ENCODE measurements around the gene FOXD2.
A peak's percentile ranks its signal among the peaks of the same experiment; 100 is the strongest.

The FOXD2 gene

DNA sequence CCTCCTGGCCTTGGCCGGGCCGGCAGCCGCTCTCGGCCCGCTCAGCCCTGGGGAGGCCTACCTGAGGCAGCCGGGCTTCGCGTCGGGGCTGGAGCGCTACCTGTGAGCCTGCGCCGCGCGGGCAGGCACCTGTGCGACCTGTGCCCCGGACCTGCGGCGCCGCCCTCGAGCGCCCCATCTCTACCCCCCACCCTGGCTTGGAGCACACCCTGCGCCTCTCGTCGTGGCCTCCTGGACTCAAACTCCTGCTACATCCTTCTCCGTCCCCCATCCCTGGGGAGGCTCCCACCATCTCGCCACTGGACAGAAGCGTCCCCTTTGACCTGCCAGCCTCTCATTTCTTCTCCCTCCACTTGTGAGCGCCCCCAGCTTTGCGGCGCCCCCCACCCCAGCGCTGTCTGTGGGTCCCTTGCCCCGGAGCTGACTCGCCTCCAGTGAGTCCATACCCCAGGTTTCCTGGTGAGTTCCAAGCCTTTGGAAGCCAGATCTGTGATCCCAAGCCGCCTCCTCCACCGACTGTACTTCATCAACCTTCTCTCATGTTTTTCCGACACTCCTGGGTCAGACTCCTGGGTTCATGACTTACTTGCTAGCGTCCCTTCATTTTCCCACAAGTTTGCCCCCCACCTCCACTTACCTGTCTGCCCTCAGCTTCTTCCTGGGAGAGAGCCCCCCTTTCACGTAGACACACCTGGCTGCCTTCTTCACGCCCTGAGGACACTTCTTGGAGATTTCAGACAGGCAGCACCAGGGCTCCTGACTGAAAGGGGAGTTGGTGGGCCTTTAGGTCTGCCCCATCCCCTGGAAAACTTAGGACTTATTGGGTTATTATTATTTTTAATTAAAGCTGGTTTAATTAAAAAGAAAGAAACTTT is 20.4 kb upstream of the FOXD2 start:
- no peak for DNase-seq (ENCODE audit: low read depth)

DNA sequence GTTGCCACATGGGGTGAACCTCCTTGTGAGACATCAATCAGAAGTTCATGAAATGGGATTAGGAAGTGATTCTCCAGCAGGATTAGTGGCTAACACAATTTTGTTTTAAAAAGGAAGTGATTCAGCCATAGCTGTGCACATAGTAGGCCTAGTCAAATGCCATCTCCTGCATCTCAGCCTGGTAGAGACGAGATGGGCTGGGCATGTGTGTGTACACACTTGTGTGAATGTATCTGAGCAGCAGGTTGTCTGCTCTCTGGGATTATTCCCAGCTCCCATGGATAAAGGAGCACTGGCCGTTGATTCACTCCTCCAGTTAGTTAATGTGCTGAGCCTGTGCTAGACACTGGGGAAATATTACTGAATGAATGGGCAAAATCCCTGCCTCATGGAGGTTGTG is 19.7 kb upstream of the FOXD2 start:
- no peak for DNase-seq (ENCODE audit: low read depth)

DNA sequence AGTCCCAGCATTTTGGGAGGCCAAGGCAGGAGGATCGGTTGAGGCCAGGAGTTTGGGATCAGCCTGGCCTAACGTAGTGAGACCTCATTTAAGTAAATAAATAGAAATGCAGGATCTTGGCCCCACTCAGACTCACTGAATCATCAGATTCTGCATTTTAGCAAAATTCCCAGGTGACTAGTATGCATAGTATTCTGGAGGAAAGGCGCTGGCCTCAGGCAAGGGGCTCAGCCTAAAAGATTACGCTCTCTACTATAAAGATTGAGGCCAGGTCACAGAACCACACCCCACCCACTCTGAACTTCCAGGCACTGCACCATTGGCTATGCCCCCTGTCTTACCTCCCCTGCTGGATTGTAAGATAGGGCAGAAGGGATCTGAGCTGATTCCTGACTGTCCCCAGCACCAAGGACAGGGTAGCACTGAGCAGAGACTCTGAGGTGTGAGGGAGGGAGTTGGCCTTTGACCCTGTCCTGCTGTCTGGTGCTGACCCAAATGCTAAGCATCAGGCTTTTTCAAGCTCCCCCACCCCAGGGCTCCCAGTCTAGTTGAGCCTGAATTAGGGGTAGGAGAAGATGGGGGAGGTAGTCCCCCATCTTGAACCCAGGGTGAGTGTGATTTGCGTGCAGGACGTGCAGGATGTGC is 19.0 kb upstream of the FOXD2 start:
- no peak for DNase-seq (ENCODE audit: low read depth)

DNA sequence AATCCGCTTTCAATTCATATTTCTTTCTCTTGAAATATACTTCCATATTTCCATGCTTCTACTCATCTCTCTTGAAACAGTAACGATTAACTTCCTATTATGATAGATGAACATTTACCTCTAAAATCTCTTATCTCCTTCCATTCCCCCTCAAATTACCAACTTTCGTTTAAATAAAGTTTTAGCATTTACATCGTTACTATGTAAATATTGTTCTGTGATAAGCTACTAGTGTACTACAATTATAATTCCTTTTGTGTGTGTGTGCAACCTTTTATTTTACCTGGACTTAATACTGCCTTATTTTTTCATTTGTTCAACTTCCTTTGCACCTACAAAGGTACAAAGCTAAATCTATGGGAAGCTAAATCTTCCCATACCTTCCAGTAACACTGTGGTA is 17.3 kb upstream of the FOXD2 start:
- DNase-seq (ENCODE audit: low read depth): no peak

DNA sequence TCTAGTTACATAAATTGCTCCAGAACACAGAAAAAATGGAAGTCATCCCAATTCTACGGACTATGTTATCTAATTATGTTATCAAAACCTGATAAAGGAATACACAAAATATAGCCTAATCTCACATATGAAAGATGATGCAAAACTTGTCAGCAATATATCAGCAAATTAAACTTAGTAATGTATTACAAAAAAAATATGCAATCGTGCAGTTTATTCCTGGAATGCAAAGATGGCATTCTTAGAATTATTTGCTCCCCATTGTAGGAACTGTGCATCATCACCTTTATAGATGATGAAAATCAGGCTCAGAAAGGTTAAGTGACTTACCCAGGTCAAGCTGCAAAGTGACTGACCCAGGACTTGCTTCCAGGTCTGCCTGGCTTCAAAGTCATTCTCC is 14.0 kb upstream of the FOXD2 start:
- DNase-seq (ENCODE audit: low read depth): no peak

DNA sequence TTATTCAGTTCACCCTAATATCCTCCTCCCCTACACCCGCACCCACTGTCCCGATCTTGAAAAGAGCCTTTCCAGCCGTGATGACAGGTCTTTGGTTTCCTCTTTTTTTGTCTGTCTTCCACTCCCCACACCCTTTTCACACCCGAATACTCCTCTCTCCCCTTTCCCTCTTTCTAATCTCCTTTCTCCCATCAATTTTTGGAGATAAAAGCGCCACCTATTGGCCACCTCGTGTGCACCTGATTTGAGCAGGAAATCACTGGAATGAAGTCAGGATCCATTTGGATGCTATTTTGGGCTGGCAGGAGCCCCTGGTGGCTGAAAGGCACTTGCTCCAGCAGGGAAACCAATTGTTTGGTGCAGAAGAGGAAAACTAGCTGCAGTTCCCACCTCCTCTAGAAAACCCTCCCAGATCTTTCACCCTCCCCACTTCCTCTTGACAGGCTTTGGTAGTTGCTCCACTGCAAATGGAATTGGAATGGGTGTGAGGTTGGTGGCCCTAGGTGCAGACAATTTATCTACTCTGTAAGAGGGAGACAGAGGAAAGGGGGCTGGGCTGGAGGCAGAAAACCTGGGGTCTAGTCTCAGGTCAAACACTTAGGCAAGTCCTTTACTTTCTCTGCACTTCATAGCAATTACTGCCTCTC is 13.4 kb upstream of the FOXD2 start:
- no peak for DNase-seq (ENCODE audit: low read depth)

DNA sequence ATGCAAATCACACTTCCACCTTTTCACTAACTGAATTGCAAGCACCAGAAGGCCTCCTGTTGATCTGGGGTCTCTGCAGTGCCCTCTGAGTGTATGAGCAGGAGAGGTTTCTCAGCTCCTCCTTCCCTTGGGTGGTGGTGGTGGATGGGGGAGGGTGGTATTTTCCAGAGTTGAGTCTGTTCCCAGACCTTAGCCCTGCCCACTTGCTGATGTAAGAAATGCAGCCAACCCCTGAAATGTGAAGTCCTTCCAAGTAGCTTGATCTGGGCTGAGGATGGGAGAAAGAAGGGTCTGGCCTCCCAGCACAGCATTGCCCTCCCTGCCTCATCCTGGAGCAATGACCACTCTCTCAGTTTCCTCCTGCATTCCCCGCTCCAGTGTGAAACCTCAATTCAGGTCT is 6.3 kb upstream of the FOXD2 start:
- no peak for DNase-seq (ENCODE audit: low read depth)

DNA sequence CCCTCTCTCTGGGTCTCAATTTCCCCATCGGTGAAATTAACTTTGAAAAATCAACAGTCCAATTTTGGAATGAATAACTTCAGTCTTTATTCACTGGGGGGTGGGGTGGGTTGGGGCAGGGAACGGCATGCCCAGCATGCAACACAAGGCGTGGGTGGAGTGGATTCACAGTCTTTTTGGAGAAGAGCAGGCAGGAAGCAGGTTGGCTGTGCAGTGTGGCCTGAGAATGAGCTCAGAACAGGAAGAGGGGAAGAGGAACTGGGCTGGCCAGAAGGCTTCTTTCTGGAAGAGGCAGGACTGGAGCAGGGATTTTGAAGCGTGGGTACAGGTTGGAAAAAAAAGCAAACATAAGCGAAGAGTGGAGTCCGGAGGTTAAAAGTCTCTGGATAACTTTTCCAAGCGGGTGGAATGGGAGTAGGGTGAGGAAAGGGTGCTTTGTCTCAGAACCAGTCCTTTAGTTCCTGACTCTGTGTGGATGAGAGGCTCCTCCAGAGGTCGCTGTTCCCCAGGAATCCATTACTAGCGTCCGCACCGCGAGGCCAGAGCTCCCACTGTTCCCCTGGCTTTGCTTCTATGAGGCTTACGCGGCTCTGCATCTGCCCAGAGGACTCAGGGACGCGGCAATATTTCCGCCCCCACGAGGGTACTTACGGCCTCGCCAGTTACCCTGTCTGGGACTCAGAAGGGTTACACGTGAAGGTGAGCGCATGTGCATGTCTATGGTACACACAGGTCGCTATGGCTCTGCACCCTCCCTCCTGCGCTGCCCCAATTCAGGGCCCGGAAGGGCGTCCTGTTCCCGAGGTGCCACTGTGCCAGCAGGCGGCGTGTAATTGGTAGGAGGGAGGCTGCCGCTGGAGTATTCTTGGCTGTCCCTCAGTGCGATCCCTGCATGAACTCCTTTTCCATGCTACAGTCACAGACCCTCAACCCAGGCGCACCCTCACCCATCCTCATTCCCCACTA is 5.5 kb upstream of the FOXD2 start:
- DNase-seq (ENCODE audit: low read depth): no peak

DNA sequence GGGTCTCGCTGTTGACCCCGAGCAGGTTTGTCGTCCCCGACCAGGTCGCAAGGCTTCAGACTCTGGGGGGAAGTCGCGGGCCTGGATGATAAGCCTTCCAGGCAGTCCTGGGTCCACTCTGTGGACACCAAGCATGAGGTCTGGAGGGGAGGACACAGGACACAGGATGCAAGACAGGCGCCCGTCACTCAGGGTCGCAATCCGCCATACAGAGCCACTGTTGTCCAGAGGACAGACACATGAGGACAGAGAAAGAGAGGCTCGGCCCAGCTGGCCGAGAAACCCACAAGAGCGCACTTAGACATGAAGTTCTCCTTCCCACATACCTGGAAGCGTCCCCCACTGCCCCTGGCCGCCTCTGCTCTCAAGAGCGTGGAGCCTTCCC is 4.8 kb upstream of the FOXD2 start:
- no peak for DNase-seq (ENCODE audit: low read depth)

DNA sequence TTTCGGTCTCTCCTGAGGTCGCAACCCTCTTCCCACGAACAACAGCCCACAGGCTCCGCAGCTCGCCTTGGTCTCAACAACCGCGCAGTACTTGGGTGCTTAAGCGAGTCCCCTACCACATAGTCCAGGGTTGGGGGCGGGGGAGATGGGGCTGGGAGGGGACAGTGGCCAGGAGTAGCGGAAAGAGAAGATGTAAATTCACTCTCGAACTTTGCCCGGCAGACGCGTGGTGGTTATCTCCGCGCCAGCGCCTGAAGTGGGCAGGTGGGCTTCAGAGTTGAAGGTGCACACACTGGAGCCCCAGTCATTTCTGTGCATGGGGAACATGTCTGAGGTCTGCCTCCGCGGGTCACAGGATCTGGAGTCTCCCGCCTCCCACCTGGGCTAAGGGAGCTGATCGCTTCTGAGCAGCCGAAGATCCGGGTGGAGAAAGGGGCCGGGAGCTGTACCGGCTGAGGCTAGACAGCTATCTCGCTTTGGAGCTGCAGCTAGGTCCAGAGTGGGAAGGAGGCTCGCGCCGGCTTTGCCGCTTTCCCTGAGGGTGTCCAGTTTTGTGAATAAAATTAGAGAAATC is 4.3 kb upstream of the FOXD2 start:
- no peak for DNase-seq (ENCODE audit: low read depth)

DNA sequence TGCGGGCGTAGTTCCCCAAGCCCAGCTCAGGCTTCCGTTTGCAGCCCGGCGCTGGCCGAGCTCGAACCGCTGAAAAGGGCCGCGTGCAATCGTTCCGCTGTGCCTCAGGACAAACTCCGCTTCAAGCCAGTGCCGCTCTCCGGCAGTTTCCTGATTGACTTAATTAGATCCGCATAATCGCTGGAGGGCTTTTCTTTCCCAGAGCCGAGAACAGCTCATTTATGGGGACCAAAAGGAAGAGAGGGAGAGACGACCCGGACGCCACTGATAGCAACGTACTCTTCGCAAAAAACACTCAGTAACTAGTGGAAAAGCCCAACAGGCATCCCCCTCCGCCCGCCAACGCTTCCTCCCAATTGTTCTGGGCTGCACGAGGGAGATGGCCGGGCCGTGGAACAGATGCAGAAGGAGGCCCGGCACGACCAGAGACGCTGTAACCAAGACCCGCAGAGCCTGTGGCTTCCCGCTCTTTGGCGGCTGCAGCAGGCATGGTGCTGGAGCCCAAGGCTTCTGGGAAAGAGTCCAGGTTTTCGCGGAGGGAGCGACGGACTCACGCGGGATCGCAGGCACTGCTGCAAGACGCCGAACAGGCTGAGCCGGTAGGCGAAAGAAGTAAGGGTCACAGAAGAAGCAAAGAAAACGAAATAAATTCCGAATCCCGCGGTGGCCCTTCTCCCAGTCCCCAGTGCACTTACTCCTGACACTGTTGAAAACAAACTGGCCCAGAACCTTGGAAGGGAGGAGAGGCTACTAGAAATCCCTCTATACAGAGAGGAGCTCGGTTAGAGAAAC is 3.6 kb upstream of the FOXD2 start:
- no peak for DNase-seq (ENCODE audit: low read depth)

DNA sequence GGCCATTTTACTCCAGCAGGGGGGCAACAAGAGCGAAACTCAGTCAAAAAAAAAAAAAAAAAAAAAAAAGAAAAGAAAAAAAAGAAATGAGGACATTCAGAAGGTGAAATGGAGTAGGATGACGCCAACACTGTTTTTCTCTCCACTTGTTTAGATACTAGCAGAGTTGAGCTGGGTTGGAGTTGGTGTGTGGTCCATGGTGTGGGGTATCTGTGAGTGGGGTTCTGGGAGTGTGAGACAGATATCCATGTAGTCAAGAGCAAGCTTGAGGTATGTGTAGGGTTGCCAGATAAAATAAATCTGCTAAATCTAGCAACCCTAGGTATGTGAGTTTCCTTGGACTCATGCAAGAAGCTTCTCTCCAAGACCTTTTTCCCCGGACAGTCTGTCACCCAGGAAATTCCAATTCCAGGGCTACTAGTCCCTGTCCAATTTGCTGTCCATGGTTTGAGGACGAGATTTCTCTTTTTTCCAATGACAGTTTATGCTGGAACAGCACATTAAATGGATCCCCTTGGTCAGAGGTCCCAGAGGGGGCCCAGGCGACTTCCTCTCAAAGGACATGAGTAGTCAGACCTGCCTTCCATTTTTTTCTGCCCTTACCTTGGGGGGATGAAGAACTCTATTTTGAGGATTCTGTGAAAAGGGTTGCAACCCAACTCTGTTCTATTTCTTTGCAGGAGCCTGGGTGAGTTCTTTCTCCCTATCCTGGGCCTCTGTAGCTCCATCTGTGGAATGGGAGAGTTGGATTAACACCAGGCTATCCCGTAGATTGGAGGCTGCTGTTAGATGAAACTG is 2.1 kb upstream of the FOXD2 start:
- DNase-seq (ENCODE audit: low read depth): no peak

DNA sequence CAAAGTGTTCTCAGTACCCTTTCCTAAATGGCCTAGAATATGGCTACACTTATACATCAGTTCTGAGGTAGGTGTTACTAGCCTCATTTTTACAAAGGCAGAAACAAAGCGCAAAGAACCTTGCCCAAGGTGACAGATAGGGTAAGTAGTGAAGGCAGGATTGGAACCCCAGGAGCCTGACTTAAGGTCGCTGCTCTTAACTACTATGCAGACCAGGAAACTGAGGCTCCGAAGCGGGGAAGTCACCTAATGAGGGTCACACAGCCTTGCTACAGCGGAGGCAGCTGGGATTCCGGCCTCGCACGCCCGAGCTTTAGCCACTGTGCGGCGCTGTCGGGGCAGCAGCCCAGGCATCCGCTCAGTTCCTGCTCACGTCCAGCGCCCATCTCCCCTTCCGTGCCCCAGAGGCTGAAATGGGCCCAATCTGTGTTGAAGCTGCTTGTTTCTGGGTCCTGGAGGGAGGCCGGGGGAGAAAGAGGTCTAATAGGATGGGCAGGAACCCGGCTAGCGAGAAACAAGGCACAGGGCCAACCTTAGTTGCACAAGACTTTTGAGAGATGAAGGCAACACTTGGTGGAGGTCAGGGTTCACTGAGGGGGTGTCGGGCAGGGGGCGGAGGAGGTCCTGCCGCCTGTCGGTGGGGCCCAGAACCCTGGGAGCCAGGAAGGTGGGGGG is 1.4 kb upstream of the FOXD2 start:
- peak; percentile 53 for DNase-seq (ENCODE audit: low read depth)

DNA sequence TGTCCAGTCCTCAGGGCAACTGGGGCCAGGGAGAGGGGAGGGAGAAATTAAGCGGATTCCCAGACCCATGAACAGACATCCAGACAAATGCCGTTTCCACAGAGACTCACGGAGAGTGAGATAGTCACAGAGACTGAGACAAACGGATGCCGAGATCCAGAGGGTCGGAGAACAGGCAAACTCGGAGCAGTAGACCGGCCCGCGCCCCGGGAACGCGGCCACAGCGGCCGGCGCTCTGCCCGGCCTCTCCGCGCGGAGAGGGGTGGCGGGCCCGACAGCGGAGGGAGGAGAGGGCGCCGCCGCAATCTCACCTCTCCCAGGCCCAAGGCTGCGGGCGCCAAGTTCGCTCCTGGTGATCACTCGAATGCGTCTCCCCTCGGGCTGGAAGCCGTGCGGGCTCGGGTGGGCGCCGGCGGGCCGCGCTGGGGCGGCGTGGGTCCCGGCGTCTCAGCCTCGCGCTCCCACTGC is 831 bp upstream of the FOXD2 start:
- DNase-seq (ENCODE audit: low read depth): no peak

DNA sequence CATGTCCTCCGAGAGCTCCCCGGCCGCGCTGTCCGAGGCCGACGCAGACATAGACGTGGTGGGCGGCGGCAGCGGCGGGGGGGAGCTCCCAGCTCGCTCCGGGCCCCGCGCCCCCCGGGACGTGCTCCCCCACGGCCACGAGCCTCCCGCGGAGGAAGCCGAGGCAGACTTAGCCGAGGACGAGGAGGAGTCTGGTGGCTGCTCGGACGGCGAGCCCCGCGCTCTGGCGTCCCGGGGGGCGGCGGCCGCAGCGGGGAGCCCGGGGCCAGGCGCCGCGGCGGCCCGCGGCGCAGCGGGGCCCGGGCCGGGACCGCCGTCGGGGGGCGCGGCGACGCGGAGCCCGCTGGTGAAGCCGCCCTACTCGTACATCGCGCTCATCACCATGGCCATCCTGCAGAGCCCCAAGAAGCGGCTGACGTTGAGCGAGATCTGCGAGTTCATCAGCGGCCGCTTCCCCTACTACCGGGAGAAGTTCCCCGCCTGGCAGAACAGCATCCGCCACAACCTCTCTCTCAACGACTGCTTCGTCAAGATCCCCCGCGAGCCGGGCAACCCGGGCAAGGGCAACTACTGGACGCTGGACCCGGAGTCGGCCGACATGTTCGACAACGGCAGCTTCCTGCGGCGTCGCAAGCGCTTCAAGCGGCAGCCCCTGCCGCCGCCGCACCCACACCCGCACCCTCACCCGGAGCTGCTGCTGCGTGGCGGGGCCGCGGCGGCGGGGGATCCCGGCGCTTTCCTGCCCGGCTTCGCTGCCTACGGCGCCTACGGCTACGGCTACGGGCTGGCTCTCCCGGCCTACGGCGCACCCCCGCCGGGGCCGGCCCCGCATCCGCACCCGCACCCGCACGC is 547 bp downstream of the FOXD2 start:
- no peak for DNase-seq (ENCODE audit: low read depth)

DNA sequence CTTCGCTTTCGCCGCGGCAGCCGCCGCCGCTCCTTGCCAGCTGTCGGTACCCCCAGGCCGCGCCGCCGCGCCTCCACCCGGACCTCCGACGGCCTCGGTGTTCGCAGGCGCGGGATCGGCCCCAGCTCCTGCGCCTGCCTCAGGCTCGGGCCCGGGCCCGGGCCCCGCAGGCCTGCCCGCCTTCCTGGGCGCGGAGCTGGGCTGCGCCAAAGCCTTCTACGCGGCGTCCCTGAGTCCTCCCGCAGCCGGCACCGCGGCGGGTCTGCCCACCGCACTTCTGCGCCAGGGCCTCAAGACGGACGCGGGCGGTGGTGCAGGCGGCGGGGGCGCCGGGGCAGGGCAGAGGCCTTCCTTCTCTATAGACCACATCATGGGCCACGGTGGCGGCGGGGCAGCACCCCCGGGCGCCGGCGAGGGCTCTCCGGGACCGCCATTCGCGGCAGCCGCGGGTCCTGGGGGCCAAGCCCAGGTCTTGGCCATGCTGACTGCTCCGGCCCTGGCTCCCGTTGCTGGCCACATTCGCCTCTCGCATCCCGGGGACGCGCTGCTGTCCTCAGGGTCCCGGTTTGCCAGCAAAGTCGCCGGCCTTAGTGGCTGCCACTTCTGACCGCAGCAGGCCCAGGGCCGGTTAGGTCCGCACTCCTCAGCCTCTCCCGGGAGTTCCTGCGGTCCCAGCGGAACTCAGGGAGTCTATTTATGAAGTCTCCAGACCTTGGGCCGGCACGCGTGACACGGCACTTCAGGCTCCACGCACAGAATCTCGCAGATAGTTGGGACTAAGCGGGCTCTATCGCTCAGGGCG is 1.4 kb downstream of the FOXD2 start:
- no peak for DNase-seq (ENCODE audit: low read depth)

DNA sequence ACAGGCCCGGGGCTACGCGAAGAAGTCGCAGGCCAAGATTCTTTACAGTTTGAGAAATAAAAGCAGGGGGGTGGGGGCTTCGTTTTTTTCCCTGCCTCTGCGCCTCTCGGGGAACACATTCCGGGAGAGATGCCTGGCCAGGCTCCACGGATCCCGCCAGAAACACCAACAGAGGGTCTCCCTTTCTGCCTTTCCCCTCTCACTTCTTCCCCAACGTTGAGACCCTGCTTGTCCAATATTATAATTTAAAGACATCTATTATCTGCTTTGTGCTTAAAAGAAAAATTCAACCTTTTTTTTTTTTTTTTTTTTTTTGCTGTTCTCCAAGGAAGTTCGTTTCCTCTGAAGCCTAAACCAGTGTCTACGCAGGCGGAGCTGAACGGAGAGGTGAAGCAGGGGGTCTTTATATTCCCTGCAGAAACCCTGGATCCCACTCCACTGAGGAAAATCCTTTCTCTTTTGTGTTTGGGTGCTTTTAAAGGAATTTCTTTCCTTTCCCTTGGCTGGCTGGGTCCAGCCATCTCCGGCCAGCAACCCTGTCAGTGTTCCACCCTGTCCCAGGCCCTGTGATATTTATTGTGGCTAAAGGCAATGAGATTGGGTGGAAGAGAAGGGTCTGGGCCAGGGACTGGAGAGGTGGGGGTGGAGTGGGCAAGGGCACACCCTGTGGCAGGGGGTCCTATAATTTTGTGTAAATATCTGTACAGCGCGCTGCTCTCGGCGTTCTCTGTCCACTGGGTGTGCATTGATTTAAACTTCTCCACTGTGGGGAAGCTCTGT is 2.2 kb downstream of the FOXD2 start:
- DNase-seq (ENCODE audit: low read depth): no peak

All from activated gamma-delta T cell treated with anti-CD3 and anti-CD28 coated beads, Interleukin-2, amount 50 U/mL, for 16 hours (primary cell).